ENCODE data around the gene PPP1R37. TPM values are rescaled to one million over a fixed set of nuclear protein-coding genes. Genes with fewer than 3 reads are reported as not detected.

Gene PPP1R37
- total RNA-seq, 1 experiment from 2014 or later: 33.6 TPM

- Histone ChIP-seq H3K4me1 (ENCODE audit: insufficient read depth, low read length) (no peaks in the 10 kb centered on the region), H3K23ac (ENCODE audit: insufficient read length, low read depth, low read length) (no peak overlapping the region), H3K56ac (ENCODE audit: insufficient read length, low read depth, low read length) (no peak overlapping the region), H2BK120ac (ENCODE audit: low read depth, low read length, poor library complexity, severe bottlenecking) (no peak overlapping the region), H2BK15ac (ENCODE audit: low read depth, low read length) (no peak overlapping the region), H3K23me2 (ENCODE audit: insufficient read length, low read depth, low read length, poor library complexity, severe bottlenecking) (no peaks in the 10 kb centered on the region), H3K79me1 (ENCODE audit: insufficient read depth, low read depth, low read length, poor library complexity, severe bottlenecking) (no peaks in the 10 kb centered on the region), H4K8ac (replicated peaks; ENCODE audit: insufficient read length, low read depth, low read length) (no peak overlapping the region), H3K79me2 (ENCODE audit: insufficient read depth, low read length) (no peaks in the 10 kb centered on the region), H3T11ph (ENCODE audit: low read length) (no peak overlapping the region), H4K91ac (ENCODE audit: insufficient read length, low read depth, low read length) (no peak overlapping the region), H3K9me3 (ENCODE audit: control insufficient read depth, low read depth, low read length) (no peaks in the 10 kb centered on the region), H3K18ac (ENCODE audit: insufficient read length, low read depth, low read length) (no peak overlapping the region), H2BK5ac (ENCODE audit: insufficient read length, low read length) (no peak overlapping the region), H2BK20ac (ENCODE audit: low read depth, low read length, poor library complexity, severe bottlenecking) (no peak overlapping the region), H3K9ac (ENCODE audit: extremely low read depth, insufficient read length, low read length) (no peak overlapping the region), H3K27ac (ENCODE audit: insufficient read length, low read depth, low read length) (no peak overlapping the region), H2AK5ac (ENCODE audit: insufficient read length, low read length) (no peak overlapping the region), H4K20me1 (ENCODE audit: control insufficient read depth, insufficient read depth, insufficient read length) (no peaks in the 10 kb centered on the region), H2AFZ (ENCODE audit: low read length) (no peak overlapping the region), H4K5ac (ENCODE audit: insufficient read length, low read depth, low read length) (no peak overlapping the region), H3K14ac (ENCODE audit: insufficient read depth, low read length) (no peak overlapping the region; the same call in 1 of the 2 replicates), H2BK12ac (ENCODE audit: insufficient read length, low read depth, low read length) (no peak overlapping the region), H3K4ac (ENCODE audit: low read depth, low read length) (no peak overlapping the region), H3K27me3 (ENCODE audit: insufficient read depth, low read length) (peaks cover 7% of the 10 kb centered on the region; the same call in 1 of the 2 replicates), H3K4me2 (ENCODE audit: insufficient read depth, insufficient read length, low read length) (no peak overlapping the region)
- Mint-ChIP-seq H3K27ac (no peak overlapping the region), H3K4me3 (no peak overlapping the region), H3K9me3 (no peaks in the 10 kb centered on the region; a peak in 1 of 5 replicates), H3K27me3 (ENCODE audit: low read depth) (peaks cover 45% of the 10 kb centered on the region), H3K4me1 (peaks cover 8 to 14% of the 10 kb centered on the region in 2 experiments), H3K36me3 (ENCODE audit: insufficient read depth in 1 of 3, low read depth in 3 of 3) (peaks cover 0 to 6% (median 0%) of the 10 kb centered on the region in 3 experiments; a peak in 3 of 7 replicates)
- no CpG with 5 or more reads among the region's 4 CpGs for WGBS (ENCODE audit: extremely low coverage, insufficient read length, low lambda C conversion rate)
- no peak for DNase-seq
- no peak for TF ChIP-seq CTCF (conservative IDR thresholded peaks at IDR 0.05)
These were observed 57.8 kb downstream of the PPP1R37 start for GRCh38 chr19:45150751-45151281.

Measured in H9 (cell line).